ENCODE results near the gene GLUL. TPM values are rescaled to one million over a fixed set of nuclear protein-coding genes. Genes with fewer than 3 reads are reported as not detected.
A peak's percentile ranks its signal among the peaks of the same experiment; 100 is the strongest.

Gene GLUL
- polyA plus RNA-seq, 3 donors = 1,065 to 6,550 (median 3,246) TPM

GRCh38 chr1:182400567-182400966 lies 9.0 kb upstream of the GLUL start, which contains the start of gene TEDDM1:
TEDDM1 (minus strand) TSS chr1:182400667; CDS start chr1:182400485, 182 bp downstream.
- H3K27ac ChIP-seq (ENCODE audit: low read depth, low read length) = no peak within 1 kb of the TSS
- 96 to 98% (median 96%) methylated on average over 4 of the region's 4 CpGs for WGBS, 3 donors

DNA sequence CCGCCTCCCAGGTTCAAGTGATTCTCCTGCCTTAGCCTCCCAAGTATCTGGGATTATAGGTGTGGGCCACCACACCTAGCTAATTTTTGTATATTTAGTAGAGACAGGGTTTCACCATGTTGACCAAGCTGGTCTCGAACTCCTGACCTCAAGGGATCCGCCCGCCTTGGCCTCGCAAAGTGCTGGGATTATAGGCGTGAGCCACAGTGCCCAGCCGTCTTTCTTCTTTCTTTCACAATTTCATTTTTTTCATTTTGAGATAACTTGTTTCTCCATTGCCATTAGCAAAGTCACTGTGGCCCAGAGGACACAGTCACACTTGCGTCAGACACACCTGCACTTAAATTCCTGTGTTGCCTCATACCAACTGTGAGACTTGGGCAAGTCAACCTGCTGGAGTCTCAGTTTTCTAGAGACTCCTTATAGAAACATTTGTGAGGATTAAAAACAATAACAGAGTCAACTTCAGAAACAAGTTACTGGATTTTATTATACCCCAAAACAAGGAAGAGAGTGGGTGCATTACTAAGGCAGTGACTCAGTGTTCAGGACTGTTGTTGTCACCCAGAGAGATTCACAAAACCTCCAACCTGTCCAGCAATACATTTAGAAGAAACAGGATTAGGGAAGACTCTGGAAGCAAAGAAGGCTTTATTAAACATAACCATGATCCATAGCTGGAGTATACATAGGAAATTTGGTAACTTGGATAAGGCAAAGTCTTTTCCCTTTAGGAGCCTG lies 6.2 kb upstream of the GLUL start:
- H3K27ac ChIP-seq (ENCODE audit: low read depth, low read length) = no peak overlapping the region
- 50 to 90% (median 63%) methylated on average over 8 of the region's 8 CpGs for WGBS, 3 donors

GRCh38 chr1:182395906-182396305 lies 4.3 kb upstream of the GLUL start:
- no peak overlapping the region for H3K27ac ChIP-seq (ENCODE audit: low read depth, low read length)
- WGBS, 3 donors = 82 to 86% (median 83%) methylated on average over 3 of the region's 3 CpGs

DNA sequence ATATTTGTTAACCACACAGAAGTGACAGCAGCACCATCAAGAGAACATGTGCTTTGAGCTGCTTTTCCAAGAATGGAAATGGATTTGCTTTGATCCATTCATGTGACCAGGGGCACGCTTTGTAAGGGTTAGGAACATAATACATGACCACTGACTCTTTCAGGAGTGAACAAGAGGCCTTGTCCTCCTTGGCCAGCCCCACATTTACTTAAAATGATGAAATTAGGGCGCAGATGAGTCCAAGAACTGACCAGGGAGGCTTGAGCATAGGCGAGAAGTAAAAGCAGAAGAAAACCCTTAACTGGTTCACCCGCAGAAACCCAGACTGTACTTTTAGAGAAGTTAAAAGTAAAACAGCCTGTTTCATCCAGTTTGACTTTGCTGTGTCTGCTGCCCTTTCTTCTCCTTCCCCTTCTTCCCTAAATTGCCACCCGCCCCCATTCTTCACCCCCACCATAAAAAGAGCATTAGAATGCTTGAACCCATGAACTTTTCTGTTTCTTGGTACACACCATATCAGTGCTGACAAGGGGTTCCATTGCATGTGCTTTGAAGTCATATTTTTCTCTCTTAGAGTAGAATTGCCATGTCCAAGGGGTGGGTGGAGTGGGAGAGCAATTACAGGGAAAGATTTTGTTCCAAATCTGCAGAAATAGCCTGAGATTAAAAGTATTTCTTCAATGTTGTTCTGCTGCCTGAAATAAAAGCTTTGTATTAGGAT lies 2.6 kb upstream of the GLUL start:
- WGBS, 3 donors = 37 to 66% (median 39%) methylated on average over 5 of the region's 5 CpGs
- H3K27ac ChIP-seq (ENCODE audit: low read depth, low read length) = peak overlapping the region; percentile 1

DNA sequence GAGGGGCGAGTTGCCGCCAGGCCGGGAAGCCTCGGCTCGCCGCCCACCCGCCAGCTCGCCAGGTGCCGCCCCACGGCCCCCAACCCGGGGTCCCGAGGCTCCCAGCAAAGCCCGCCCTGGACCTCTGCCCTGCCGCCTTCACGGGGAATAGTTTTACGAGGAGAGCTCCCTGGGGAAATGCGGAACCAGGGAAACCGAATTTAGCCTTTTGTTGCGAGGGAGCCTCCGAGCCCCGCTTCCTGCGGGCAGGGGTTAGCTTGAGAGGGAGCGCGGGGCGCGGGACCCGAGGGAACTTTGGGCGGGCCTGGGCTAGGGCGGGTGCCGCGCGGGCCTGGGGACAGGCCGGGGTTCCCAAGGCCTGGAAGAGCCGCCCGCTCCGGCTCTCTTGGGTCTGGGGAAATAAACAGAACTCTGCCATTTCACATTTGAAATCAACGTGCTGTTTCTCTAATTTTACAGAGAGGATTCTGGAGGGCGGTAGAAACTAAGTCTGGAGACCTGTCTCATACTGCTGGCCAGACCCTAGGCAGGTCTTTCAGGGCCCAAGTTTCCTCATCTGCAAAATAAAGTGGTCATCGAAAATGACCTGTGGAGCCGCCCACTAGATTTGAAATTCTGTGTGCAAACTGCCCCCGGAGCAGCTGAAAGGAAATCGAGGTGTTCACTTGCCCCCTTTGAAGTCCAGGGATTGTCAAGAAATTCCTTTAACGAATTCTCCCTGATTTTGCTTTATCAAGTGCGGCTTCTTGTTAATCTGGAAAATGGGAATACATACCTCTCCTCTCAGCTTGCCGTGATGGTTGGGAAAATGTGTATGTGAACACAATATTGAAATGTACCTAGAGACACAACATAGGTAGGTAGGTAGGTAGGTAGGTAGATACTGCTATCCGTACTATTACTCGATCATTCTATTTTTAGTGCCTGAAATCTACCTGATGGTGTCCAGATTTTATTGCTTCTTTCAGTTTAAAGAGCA lies 749 bp upstream of the GLUL start:
- WGBS, 3 donors = 13 to 15% (median 13%) methylated on average over 42 to 47 of the region's 47 CpGs
- peak overlapping the region; percentile 60 for H3K27ac ChIP-seq (ENCODE audit: low read depth, low read length)

GRCh38 chr1:182391028-182391361 lies 595 bp downstream of the GLUL start:
- WGBS, 3 donors = 0 to 2% (median 0%) methylated on average over 32 to 35 of the region's 35 CpGs
- H3K27ac ChIP-seq (ENCODE audit: low read depth, low read length) = peak overlapping the region; percentile 77

DNA sequence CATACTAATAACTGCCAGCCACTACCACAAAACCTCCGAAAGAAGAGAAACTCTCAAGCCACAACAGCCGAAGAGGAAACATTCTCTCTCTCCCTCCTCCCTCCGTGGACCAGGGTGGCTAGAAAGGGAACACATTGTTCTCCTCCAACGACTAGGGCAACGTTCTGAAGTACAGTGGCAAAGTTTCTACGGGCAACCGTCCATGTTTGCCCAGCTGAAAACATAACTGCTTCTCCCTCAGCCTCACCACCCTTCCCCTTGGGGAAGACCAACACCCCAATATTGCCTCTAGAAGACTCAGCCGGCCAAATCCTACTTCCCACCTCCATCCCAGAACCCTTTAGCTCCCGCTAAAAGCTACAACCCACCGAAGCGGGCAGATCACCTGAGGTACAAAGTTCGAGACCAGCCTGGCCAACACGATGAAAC lies 2.0 kb downstream of the GLUL start:
- WGBS, 3 donors = 3 to 4% (median 4%) methylated on average over 13 of the region's 13 CpGs
- H3K27ac ChIP-seq (ENCODE audit: low read depth, low read length) = no peak overlapping the region

- 61 to 73% (median 65%) methylated on average over 5 of the region's 5 CpGs for WGBS, 3 donors
- H3K27ac ChIP-seq (ENCODE audit: low read depth, low read length) = no peak overlapping the region
Observed at GRCh38 chr1:182388392-182389134, 3.0 kb downstream of the GLUL start.

DNA sequence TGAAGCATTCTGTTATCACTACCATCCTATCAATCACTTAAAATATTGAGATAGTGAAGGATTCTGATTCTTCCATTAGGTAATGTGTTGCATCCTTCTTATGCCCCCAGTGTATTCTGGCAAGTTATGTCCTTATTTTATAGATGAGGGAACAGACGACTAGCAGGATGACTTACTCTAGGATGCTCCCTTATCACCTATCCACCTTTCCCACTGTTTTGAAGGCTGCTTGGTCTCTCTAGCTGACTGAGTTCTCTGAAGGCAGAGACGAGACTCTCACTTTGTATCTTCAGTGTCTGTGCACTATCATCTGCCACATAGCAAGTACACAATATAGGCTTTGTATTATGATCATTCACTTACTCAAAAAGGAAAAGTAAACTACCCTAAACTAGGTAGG lies 4.0 kb downstream of the GLUL start:
- peak overlapping the region; percentile 55 for H3K27ac ChIP-seq (ENCODE audit: low read depth, low read length)
- WGBS, 3 donors = 71 to 78% (median 74%) methylated on average over 2 of the region's 2 CpGs

- H3K27ac ChIP-seq (ENCODE audit: low read depth, low read length) = no peak overlapping the region
- 88 to 97% (median 93%) methylated on average over 5 of the region's 5 CpGs for WGBS, 3 donors
Observed at GRCh38 chr1:182386980-182387379, 4.6 kb downstream of the GLUL start.

GRCh38 chr1:182385885-182386853 lies 5.4 kb downstream of the GLUL start:
- no peak overlapping the region for H3K27ac ChIP-seq (ENCODE audit: low read depth, low read length)
- 88 to 92% (median 89%) methylated on average over 8 of the region's 8 CpGs for WGBS, 3 donors

- 90 to 95% (median 94%) methylated on average over 19 of the region's 19 CpGs for WGBS, 3 donors
- no peak overlapping the region for H3K27ac ChIP-seq (ENCODE audit: low read depth, low read length)
Observed at GRCh38 chr1:182384387-182384960, 7.1 kb downstream of the GLUL start.

- H3K27ac ChIP-seq (ENCODE audit: low read depth, low read length) = no peak overlapping the region
- 83 to 89% (median 87%) methylated on average over 7 of the region's 7 CpGs for WGBS, 3 donors
Observed at GRCh38 chr1:182383934-182384333, 7.7 kb downstream of the GLUL start.

DNA sequence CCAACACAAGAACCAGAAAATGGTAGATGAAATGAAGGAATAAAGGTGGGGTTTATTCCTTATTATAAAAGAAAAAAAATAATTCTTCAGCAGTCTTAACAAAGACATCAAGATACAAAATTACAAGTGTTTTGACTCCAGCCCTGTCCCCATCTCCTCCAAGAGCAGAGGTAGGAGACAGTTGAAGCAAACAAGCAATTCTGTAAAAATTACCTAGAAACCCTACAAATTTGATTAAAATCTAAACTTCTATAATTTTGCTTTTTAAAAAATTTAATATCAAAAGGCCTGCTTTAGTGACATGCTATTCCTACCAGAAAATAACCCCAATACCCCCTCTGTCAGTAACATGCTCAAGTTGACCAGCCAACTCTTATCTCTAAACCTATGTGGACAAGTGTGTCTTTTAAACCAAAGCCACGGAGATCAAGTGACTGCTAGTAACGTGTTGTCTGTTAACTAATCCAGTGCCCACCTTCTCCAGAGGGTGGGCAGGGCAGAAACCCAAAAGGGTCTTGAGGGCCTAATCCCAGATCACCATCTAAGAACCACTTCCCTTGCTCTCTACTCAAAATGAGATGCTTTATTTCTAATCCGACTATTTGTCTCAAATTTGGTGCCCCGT lies 8.4 kb downstream of the GLUL start:
- no peak overlapping the region for H3K27ac ChIP-seq (ENCODE audit: low read depth, low read length)
- WGBS, 3 donors = 76 to 87% (median 86%) methylated on average over 4 of the region's 4 CpGs

GRCh38 chr1:182381962-182382819 lies 9.4 kb downstream of the GLUL start:
- H3K27ac ChIP-seq (ENCODE audit: low read depth, low read length) = no peak overlapping the region
- 76 to 91% (median 86%) methylated on average over 9 of the region's 9 CpGs for WGBS, 3 donors
